Brain microvascular endothelial cell (primary cell): ENCODE results near the gene FSTL4.

Experiments used
- DNase-seq: peaks from one replicate; pipeline ENCODE4 v3.0.0-alpha.2; 2020
- H3K27ac ChIP-seq: fragments of 250-450 bp; sonication (Bioruptor Pico); 2 replicates; pipeline ENCODE4 v1.5.1; 2020; ENCODE audit warnings: mild to moderate bottlenecking, moderate library complexity
- H3K27me3 ChIP-seq: fragments of 250-450 bp; sonication (Bioruptor Pico); replicated peaks from 2 replicates; pipeline ENCODE4 v1.5.1; 2020; ENCODE audit warnings: mild to moderate bottlenecking
- H3K36me3 ChIP-seq: fragments of 250-450 bp; sonication (Bioruptor Pico); replicated peaks from 2 replicates; pipeline ENCODE4 v1.5.1; 2020; ENCODE audit warnings: mild to moderate bottlenecking
- H3K4me3 ChIP-seq: 2 replicates; pipeline ENCODE4 v1.5.1; 2011; ENCODE audit warnings: low read depth, mild to moderate bottlenecking, control low read depth, low read length, moderate library complexity
- in situ Hi-C: cut with HindIII; loops from 2 replicates; pipeline ENCODE4 v1.10.0; 2017; ENCODE audit warnings: low sequenced_read_pairs, low pct_ligation_motif_present
- TF ChIP-seq, protein P1 (sequence below): IDR thresholded peaks from 2 replicates; pipeline ENCODE4 v1.5.1; 2011; ENCODE audit warnings: low read depth, mild to moderate bottlenecking, moderate library complexity, low read length, control low read depth, inconsistent platforms; ENCODE audit errors: missing control alignments

The FSTL4 gene

GRCh38 chr5:133260715-133261114 is 351.6 kb downstream of the FSTL4 start:
- H3K36me3 ChIP-seq = no peaks in the 10 kb centered on the region
- DNase-seq = no peak
- peaks cover 4% of the 10 kb centered on the region for H3K27me3 ChIP-seq
- in situ Hi-C loops = no loop called here
- no peak overlapping the region for H3K27ac ChIP-seq
- H3K4me3 ChIP-seq = no peak overlapping the region
- TF ChIP-seq, protein P1, sequence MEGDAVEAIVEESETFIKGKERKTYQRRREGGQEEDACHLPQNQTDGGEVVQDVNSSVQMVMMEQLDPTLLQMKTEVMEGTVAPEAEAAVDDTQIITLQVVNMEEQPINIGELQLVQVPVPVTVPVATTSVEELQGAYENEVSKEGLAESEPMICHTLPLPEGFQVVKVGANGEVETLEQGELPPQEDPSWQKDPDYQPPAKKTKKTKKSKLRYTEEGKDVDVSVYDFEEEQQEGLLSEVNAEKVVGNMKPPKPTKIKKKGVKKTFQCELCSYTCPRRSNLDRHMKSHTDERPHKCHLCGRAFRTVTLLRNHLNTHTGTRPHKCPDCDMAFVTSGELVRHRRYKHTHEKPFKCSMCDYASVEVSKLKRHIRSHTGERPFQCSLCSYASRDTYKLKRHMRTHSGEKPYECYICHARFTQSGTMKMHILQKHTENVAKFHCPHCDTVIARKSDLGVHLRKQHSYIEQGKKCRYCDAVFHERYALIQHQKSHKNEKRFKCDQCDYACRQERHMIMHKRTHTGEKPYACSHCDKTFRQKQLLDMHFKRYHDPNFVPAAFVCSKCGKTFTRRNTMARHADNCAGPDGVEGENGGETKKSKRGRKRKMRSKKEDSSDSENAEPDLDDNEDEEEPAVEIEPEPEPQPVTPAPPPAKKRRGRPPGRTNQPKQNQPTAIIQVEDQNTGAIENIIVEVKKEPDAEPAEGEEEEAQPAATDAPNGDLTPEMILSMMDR = peak; percentile 48

DNA sequence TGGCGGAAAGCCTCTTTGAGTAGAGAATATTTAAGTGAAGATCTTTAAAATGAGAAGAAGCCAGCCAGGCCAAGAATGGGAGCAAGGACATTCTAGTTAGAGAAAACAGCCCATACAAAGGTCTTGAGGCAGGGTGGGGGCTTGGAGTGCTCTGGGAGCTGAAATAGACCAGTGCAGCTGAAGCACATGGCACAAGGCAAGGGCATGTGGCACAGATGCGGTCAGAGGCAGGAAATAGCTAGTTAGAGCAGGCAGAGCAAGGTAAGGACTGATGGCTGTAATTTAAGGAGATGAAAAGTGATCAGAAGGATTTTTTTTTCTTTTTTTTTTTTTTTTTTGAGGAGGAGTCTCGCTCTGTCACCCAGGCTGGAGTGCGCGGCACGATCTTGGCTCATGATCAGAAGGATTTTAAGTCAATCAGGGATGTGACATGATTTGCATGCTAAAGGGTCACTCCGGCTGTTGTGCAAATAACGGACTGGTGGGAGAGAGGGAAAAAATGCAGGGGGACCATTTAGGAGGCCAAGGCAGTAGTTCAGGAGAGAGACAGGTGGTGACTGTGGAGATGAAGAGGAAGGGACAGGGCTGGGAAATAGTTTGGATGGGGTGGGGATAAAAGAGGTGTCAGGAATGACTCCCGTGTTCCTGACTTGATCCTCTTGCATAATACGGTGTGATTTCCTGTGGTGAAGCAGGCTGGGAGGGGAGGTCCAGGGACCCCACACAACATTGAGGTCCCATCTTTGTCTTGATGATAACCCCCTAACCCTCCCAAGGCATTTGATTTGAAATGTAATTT is 352.9 kb downstream of the FSTL4 start:
- Histone ChIP-seq H3K27me3 (peaks cover 4% of the 10 kb centered on the region), H3K27ac (no peak overlapping the region), H3K4me3 (no peak overlapping the region), H3K36me3 (no peaks in the 10 kb centered on the region)
- in situ Hi-C loops = no loop called here
- DNase-seq = no peak
- TF ChIP-seq, protein P1 = no peak

- Histone ChIP-seq H3K27me3 (peaks cover 2% of the 10 kb centered on the region), H3K27ac (no peak overlapping the region), H3K4me3 (no peak overlapping the region), H3K36me3 (no peaks in the 10 kb centered on the region)
- TF ChIP-seq, protein P1 = no peak
- DNase-seq = no peak
- in situ Hi-C loops = no loop called here
Observed at GRCh38 chr5:133257977-133258376, 354.4 kb downstream of the FSTL4 start.

- TF ChIP-seq, protein P1 = no peak
- Histone ChIP-seq H3K36me3 (no peaks in the 10 kb centered on the region), H3K27ac (no peak overlapping the region), H3K4me3 (no peak overlapping the region), H3K27me3 (peaks cover 2% of the 10 kb centered on the region)
- no peak for DNase-seq
- in situ Hi-C loops = no loop called here
Observed at GRCh38 chr5:133256276-133256675, 356.1 kb downstream of the FSTL4 start.

GRCh38 chr5:133254803-133255202 is 357.5 kb downstream of the FSTL4 start:
- Histone ChIP-seq H3K36me3 (no peaks in the 10 kb centered on the region), H3K27ac (no peak overlapping the region), H3K27me3 (no peaks in the 10 kb centered on the region), H3K4me3 (no peak overlapping the region)
- TF ChIP-seq, protein P1 = no peak
- DNase-seq = no peak
- in situ Hi-C loops = no loop called here

GRCh38 chr5:133253671-133254070 is 358.7 kb downstream of the FSTL4 start:
- Histone ChIP-seq H3K36me3 (no peaks in the 10 kb centered on the region), H3K4me3 (no peak overlapping the region), H3K27me3 (no peaks in the 10 kb centered on the region), H3K27ac (no peak overlapping the region)
- TF ChIP-seq, protein P1 = no peak
- no peak for DNase-seq
- in situ Hi-C loops = no loop called here
